HTR-8/SVneo (cell line): Measurements from ENCODE around the gene RAG1.
"Not testable (repeated sequence)": the region's sequence is repeated elsewhere in the genome, so short reads cannot be mapped to it uniquely, and the experiment has no call there.

Source experiments
- DNase-seq: peaks from one replicate; pipeline ENCODE4 v3.0.0; 2011; ENCODE audit warnings: low spot score, mixed read lengths; ENCODE audit not compliant: insufficient read length
- FAIRE-seq: peaks from 2 replicates; lab custom pipeline; 2011; peaks lifted over from hg19 to GRCh38; lab: Jason Lieb, UNC

Gene RAG1

DNA sequence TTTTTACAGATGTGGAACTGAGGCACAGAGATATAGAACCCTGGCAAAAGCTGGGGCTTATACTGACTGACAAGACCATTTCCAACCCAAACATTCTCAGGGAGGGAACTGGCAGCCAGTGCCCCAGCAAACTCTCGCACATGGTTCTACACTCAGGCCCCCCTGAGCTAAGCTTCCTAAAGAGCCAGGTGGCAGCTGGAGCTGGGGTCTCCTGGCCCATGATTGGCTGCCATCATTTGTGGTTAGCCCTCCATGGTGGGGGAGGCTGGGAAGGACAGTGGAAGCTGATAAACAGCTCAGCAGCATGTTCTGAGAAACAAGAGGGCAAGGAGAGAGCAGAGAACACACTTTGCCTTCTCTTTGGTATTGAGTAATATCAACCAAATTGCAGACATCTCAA, at the start of gene RAG1:
Gene RAG1, plus strand, starts transcription at position 314 of the 400 bp plus-strand sequence. CDS start 5,298 bp downstream, outside the sequence.
- DNase-seq (no peak), FAIRE-seq (no peak)

DNA sequence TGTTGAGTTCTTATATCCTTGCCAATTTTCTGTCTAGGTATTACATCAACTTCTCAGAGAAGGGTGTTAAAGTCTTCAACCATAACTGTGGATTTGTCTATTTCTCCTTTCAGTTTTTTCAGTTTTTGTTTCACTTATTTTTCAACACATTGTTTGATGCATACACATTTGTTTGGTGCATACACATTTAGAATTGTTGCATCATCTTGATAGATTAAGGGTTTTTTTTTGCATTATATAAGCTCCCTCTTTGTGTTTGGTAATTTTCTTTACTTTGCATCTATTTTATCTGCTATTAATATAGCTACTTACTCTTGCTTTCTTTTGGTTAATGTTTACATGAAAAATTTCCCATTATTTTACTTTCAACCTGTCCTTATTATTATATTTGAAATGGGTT, 37.0 kb upstream of the RAG1 start:
- FAIRE-seq, result no peak
- DNase-seq, result no peak

DNA sequence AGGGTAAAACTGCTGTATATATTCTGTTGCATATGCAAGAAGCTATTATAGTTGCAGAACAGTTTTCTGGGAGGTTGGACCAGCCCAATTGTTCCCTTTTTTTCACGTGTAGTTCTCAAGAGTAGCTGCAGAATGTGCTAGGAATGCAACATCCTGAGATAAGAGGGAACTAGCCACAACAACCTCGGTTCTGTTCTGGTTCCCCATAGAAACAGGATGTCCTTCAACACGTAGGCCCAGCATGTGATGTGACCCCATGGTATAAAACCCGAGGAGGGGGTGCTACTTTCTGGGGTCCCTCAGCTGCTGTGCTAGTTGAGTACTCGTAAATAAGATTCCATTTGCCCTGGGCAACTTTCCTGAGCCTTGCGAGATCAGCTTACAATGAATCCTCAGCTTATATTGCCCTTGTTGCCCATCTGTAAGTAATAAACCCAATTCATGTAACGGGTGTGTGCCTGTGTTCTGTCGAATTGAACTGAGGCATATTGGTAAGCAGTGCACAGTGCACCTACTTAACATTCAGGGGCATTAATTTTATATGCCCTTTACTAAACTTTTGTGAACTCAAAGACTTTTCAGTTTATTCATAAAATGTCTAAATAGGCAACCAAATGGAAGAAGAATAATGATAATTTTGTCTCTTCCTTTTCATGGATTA, 34.7 kb upstream of the RAG1 start:
- FAIRE-seq (peak; percentile 77), DNase-seq (no peak)

DNA sequence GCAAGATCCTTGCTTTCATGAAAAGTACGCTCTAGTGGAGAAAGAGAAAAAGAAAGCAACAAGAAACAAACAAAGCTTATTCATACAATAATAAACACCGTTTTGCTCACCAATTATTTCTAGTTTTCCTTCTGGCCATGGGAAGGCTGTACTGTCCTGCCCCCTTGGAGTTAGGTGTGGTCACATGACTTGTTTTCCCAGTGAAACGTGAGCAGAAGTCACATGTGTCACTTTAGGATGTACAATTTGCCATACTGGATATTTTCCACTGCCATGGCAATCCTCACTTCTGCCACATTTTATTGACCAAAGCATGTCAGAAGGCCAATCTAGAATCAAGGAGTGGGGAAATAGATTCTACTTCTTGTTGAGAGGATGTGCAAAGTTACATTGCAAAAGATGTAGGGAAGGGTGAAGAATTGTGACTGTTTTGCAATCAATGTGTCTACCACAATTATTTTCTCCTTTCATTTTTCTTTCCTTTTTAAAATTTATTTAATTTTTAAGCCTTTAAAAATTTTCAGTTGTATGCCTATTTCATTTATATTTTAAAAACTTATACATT, 33.4 kb upstream of the RAG1 start:
- no peak for FAIRE-seq
- DNase-seq, result no peak

DNA sequence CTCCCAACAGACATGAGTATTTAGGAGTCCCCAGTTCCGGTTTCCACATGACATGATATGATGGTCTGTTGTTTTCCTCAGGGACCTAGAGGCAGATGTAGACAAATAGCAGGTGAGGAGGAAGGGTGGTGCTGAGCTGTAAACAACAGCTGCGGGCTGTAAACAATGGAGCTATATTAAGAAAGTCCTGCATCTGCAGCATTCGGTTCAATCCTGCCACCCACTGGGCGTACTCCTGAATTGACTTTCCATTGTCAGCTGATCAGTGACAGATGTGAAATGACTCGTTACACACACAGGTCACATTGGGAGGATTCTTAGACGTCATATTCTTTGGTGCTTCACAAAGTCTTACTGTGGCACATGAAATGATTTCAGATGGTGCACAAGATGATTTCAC, 26.8 kb upstream of the RAG1 start:
- peak; percentile 51 for FAIRE-seq
- peak; percentile 15 for DNase-seq

- FAIRE-seq (no peak), DNase-seq (no peak)
Observed at GRCh38 chr11:36550385-36551115, 17.3 kb upstream of the RAG1 start.

DNA sequence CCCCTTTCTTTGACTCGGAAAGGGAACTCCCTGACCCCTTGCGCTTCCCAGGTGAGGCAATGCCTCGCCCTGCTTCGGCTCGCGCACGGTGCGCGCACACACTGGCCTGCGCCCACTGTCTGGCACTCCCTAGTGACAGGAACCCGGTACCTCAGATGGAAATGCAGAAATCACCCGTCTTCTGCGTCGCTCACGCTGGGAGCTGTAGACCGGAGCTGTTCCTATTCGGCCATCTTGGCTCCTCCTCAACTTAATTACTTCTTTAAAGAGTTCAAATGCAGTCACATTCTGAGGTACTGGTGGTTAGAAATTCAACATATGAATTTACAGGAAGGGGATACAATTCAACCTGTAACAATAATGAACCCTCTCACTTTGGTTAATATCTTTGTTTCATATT, 10.4 kb upstream of the RAG1 start:
- not testable (repeated sequence) for FAIRE-seq, DNase-seq

DNA sequence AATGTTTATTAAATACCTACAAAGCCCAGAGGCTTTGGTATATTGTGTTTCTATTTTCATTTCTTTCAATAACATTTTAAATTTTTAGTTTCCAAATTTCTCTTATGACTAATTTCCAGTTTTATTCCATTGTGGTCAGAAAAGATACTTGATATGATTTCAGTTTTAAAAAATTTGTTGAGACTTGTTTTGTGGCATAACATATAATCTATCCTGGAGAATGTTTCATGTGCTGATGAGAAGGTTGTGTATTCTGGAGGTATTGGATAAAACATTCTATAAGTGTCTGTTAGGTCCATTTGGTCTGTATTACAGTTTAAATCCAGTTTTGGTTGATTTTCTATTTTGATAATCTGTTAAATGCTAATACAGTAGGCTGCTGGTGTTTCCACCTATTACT, 9.8 kb upstream of the RAG1 start:
- DNase-seq, result no peak
- no peak for FAIRE-seq

GRCh38 chr11:36558571-36559413, 9.0 kb upstream of the RAG1 start:
- DNase-seq (no peak), FAIRE-seq (no peak)

DNA sequence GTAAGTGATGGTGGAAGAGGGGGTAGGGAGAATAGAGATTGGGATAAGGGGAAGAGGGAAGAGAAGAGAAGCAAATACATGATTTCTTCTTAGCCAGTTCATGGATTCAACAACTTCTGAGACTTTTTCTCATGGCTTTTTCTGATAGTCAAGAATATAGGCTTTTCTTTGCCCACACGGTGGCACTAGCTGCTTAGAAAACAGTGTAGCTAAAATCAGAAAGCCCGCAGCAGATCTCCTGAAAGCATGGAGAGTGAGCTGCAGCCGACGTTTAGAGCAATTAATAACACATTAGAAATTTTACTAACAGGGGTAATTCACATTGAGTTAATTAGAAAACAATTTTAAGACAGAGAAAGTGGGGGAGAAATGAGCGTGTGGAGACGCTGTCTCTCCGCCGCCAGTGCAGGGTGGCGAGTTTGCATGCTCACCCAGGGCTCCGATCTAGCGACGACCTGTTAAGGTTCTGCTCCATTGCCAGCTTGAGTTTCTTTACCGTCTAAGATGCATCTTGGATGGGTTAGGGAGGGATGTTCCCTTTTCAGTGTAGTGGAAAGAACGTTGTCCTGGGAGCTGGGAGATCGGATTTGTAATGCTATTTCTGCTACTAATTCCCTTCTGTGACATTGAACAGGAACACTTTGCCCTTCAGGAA, 3.3 kb upstream of the RAG1 start:
- DNase-seq (peak; percentile 60), FAIRE-seq (no peak)

- DNase-seq (no peak), FAIRE-seq (no peak)
Observed at GRCh38 chr11:36565031-36565610, 2.7 kb upstream of the RAG1 start.

DNA sequence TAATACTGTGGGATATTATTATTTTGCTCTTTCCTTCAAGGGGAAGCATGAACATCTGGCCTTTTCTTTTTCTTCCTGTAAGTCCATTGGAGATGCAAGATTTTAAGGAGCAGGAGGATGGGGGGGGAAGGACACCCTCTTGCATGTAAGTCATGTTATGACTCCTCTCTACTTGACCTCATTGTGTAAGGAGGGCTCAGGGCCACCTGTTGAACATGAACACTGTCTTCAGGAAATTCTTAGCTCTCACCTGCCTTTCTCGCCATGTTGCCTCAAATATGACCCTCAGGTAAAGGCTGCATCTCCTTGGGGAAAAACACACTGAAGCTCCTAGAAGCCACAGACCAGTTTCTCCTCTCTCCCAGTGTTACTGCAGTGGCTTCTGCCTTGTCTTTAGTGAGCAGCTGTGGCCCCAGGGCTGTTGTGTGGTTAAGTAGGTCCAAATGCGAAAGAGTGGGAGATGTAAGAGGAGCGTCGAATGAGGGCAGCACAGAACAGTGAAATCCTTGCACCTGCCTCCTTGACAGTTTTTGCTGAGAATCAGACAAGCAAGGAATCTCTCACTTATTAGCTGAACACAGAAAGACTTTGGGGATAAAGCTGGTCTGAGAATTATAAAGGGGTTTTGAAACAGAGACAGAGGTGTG, 1.3 kb upstream of the RAG1 start:
- FAIRE-seq, result no peak
- DNase-seq, result no peak

DNA sequence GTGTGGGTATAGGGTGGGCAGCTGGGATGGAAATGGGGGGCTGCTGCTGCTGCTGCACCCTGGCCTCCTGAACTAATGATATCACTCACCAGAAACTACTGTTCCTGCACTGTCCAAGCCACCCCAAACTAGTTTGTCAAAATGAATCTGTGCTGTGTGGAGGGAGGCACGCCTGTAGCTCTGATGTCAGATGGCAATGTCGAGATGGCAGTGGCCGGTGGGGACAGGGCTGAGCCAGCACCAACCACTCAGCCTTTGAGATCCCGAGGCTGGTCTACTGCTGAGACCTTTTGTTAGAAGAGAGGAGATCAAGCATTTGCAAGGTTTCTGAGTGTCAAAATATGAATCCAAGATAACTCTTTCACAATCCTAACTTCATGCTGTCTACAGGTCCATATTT, 1.3 kb downstream of the RAG1 start:
- DNase-seq (no peak), FAIRE-seq (no peak)

DNA sequence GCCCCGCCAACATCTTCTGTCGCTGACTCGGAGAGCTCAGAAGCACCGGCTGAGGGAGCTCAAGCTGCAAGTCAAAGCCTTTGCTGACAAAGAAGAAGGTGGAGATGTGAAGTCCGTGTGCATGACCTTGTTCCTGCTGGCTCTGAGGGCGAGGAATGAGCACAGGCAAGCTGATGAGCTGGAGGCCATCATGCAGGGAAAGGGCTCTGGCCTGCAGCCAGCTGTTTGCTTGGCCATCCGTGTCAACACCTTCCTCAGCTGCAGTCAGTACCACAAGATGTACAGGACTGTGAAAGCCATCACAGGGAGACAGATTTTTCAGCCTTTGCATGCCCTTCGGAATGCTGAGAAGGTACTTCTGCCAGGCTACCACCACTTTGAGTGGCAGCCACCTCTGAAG, 6.7 kb downstream of the RAG1 start:
- no peak for FAIRE-seq
- DNase-seq, result no peak

- DNase-seq (no peak), FAIRE-seq (no peak)
Observed at GRCh38 chr11:36577373-36577772, 9.6 kb downstream of the RAG1 start.

DNA sequence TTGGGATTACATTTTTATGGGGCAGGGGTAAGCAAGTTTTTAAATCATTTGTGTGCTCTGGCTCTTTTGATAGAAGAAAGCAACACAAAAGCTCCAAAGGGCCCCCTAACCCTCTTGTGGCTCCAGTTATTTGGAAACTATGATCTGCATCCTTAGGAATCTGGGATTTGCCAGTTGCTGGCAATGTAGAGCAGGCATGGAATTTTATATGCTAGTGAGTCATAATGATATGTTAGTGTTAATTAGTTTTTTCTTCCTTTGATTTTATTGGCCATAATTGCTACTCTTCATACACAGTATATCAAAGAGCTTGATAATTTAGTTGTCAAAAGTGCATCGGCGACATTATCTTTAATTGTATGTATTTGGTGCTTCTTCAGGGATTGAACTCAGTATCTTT, 10.1 kb downstream of the RAG1 start:
- FAIRE-seq (no peak), DNase-seq (no peak)

DNA sequence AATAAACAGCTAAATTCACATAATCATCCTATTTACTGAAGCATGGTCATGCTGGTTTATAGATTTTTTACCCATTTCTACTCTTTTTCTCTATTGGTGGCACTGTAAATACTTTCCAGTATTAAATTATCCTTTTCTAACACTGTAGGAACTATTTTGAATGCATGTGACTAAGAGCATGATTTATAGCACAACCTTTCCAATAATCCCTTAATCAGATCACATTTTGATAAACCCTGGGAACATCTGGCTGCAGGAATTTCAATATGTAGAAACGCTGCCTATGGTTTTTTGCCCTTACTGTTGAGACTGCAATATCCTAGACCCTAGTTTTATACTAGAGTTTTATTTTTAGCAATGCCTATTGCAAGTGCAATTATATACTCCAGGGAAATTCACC, 10.7 kb downstream of the RAG1 start:
- no peak for DNase-seq
- no peak for FAIRE-seq

DNA sequence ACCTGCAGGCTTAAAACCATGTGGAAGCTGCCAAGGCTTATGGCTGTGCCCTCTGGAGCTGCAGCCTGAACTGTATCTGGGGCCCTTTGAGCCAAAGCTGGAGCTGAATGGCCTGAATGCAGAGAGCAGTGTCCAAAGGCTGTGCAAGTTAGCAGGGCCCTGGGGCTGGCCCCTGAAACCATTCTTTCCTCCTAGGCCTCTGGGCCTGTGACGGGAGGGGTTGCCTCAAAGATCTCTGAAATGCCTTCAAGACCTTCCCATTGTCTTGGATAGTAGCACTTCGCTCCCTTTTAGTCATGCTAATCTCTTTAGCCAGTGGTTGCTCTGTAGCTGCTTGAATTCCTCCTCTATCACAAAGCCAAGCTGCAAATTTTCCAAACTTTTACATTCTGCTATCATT, 13.7 kb downstream of the RAG1 start:
- no peak for DNase-seq
- FAIRE-seq, result no peak

DNA sequence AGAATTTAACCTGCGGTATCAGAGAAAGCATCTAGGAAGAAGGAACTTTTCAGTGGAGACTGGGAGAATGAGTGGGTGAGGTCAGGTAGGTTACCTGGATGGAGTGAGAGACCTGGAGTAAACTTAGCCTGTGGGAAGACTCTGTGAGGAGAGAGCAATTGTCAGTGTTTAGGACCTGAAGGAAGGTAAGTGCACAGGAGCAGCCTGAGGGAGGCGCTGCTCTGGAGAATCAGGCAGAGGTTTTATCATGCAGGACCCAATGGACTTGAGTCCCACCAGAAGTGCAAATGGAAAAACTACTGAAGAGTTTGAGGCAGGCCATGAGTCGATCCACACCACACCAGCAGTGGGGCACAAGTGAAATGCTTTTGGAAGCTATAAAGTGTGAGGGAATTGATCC, 15.9 kb downstream of the RAG1 start:
- FAIRE-seq (no peak), DNase-seq (no peak)
